Ishikawa (cell line): ENCODE results near the gene LYRM2.

ENCODE experiments used
- CEBPB ChIP-seq: IDR thresholded peaks from 2 replicates; pipeline ENCODE4 v1.6.1; 2012
- CREB1 ChIP-seq: IDR thresholded peaks from 2 replicates; pipeline ENCODE4 v1.6.1; 2012; ENCODE audit warnings: low read depth
- EGR1 ChIP-seq: IDR thresholded peaks from 2 replicates; pipeline ENCODE4 v1.6.1; 2012
- EP300 ChIP-seq: IDR thresholded peaks from 2 replicates; pipeline ENCODE4 v1.6.1; 2012; ENCODE audit warnings: borderline replicate concordance
- FOXM1 ChIP-seq: IDR thresholded peaks from 2 replicates; pipeline ENCODE4 v1.6.1; 2012; ENCODE audit warnings: low read depth, borderline replicate concordance
- MAX ChIP-seq: IDR thresholded peaks from 2 replicates; pipeline ENCODE4 v1.6.1; 2012
- NFIC ChIP-seq: IDR thresholded peaks from 2 replicates; pipeline ENCODE4 v1.6.1; 2012
- RAD21 ChIP-seq: IDR thresholded peaks from 2 replicates; pipeline ENCODE4 v1.6.1; 2012; ENCODE audit warnings: low read depth
- REST ChIP-seq: IDR thresholded peaks from 2 replicates; pipeline ENCODE4 v1.6.1; 2012; ENCODE audit warnings: low read depth, mild to moderate bottlenecking
- TAF1 ChIP-seq: IDR thresholded peaks from 2 replicates; pipeline ENCODE4 v1.6.1; 2012; ENCODE audit warnings: low read depth, mild to moderate bottlenecking
- TCF12 ChIP-seq: IDR thresholded peaks from 2 replicates; pipeline ENCODE4 v1.6.1; 2012; ENCODE audit warnings: low read depth
- TEAD4 ChIP-seq: IDR thresholded peaks from 2 replicates; pipeline ENCODE4 v1.6.1; 2012
- USF1 ChIP-seq: IDR thresholded peaks from 2 replicates; pipeline ENCODE4 v1.6.1; 2012
- YY1 ChIP-seq: IDR thresholded peaks from 2 replicates; pipeline ENCODE4 v1.6.1; 2012; ENCODE audit warnings: low read depth

- TF ChIP-seq CREB1 = no peak
- TF ChIP-seq TAF1 = no peak
- TF ChIP-seq REST = no peak
- no peak for TF ChIP-seq RAD21
- no peak for TF ChIP-seq EGR1
- TF ChIP-seq USF1 = no peak
- TF ChIP-seq TEAD4 = no peak
- no peak for TF ChIP-seq NFIC
- no peak for TF ChIP-seq EP300
- TF ChIP-seq CEBPB = no peak
- TF ChIP-seq TCF12 = no peak
- TF ChIP-seq YY1 = no peak
- no peak for TF ChIP-seq MAX
- no peak for TF ChIP-seq FOXM1
Measured at GRCh38 chr6:89596056-89596455, 42.5 kb downstream of the LYRM2 start.
